Measurements from ENCODE around the gene SPTSSB. TPM values are rescaled to one million over a fixed set of nuclear protein-coding genes. Genes with fewer than 3 reads are reported as not detected.

Gene SPTSSB
- total and polyA plus RNA-seq, 2 donors (not counting 1 experiment from before 2014, with no cell fraction given): not detected

DNA sequence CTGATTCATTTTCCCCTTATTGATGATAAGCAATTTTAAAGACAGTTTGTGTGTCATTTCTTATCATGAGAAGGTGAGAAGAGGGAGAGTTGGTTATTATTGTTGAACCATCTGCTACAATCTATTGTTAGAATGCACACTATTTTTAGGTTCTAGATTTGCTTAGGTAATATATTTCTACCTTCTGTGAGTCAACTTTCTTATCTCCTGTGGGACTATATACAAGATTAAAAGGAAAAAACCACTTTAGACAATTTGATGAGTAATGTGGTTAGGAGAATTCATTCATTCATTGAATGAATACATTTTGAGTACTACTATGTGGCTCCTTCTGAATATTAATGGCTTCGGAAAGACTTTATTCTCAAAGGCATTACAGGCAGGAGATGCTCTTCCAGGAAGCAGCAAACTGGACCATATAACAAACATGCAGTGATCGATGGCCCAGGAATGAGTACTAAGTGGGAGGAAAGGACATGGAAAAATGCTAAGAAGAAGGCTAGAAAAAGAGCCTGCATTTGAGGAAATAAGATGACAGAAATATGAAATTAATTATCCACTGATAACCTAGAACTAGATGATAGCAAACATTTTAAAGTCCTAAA, 22.4 kb downstream of the SPTSSB start:
- no peaks in the 10 kb centered on the region for H3K9me3 ChIP-seq (ENCODE audit: control extremely low read depth in 1 of 3, control insufficient read depth in 2 of 3, insufficient read depth in 1 of 3, low read length in 2 of 3)
- no CpG with 5 or more reads among the region's 2 CpGs for WGBS (ENCODE audit: insufficient coverage)
- intact Hi-C loops (cut with micrococcal nuclease): no loop called here
- ATAC-seq (ENCODE audit: low read depth): no peak
- H3K9me3 Mint-ChIP-seq (ENCODE audit: insufficient read depth): no peaks in the 10 kb centered on the region
- H2AFZ ChIP-seq (ENCODE audit: insufficient read depth, low read depth, low read length, poor library complexity, severe bottlenecking): no peak overlapping the region
- TF ChIP-seq EZH2 (IDR thresholded peaks at IDR 0.05; ENCODE audit: borderline replicate concordance, insufficient read depth, low read depth, low read length, poor library complexity, severe bottlenecking): no peak
- TF ChIP-seq, protein P1, sequence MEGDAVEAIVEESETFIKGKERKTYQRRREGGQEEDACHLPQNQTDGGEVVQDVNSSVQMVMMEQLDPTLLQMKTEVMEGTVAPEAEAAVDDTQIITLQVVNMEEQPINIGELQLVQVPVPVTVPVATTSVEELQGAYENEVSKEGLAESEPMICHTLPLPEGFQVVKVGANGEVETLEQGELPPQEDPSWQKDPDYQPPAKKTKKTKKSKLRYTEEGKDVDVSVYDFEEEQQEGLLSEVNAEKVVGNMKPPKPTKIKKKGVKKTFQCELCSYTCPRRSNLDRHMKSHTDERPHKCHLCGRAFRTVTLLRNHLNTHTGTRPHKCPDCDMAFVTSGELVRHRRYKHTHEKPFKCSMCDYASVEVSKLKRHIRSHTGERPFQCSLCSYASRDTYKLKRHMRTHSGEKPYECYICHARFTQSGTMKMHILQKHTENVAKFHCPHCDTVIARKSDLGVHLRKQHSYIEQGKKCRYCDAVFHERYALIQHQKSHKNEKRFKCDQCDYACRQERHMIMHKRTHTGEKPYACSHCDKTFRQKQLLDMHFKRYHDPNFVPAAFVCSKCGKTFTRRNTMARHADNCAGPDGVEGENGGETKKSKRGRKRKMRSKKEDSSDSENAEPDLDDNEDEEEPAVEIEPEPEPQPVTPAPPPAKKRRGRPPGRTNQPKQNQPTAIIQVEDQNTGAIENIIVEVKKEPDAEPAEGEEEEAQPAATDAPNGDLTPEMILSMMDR (IDR thresholded peaks at IDR 0.05): no peak
- no peak overlapping the region for H3K27ac Mint-ChIP-seq
- CTCF ChIA-PET: no interaction called here
- H3K9ac ChIP-seq (ENCODE audit: low read length): no peak overlapping the region
- DNase-seq: no peak
- H3K4me3 Mint-ChIP-seq: no peak overlapping the region
- no peaks in the 10 kb centered on the region for H3K4me1 ChIP-seq (ENCODE audit: control insufficient read depth in 2 of 2, insufficient read depth in 2 of 2, low read length in 2 of 2)
- H3K4me2 ChIP-seq (replicated peaks; ENCODE audit: low read depth, low read length, poor library complexity, severe bottlenecking): no peak overlapping the region
- POLR2A ChIA-PET: no interaction called here
- H3K27ac ChIP-seq (ENCODE audit: low read length in 2 of 2): no peak overlapping the region
- H4K20me1 ChIP-seq (ENCODE audit: control insufficient read depth, insufficient read depth, low read length, poor library complexity, severe bottlenecking): no peaks in the 10 kb centered on the region
- H3K4me3 ChIP-seq (ENCODE audit: control extremely low read depth in 1 of 5, extremely low read depth in 1 of 5, insufficient read depth in 1 of 5, low read depth in 2 of 5, low read length in 4 of 5): no peak overlapping the region
- no peaks in the 10 kb centered on the region for H3K36me3 ChIP-seq (replicated peaks in 1 of 2; ENCODE audit: control extremely low read depth in 1 of 2, control insufficient read depth in 1 of 2, extremely low read depth in 1 of 2, insufficient read depth in 2 of 2, low read length in 1 of 2)
- H3K4me1 Mint-ChIP-seq: no peaks in the 10 kb centered on the region
- H3K27me3 ChIP-seq (replicated peaks in 1 of 4; ENCODE audit: control extremely low read depth in 1 of 4, control insufficient read depth in 3 of 4, insufficient read depth in 4 of 4, low read length in 3 of 4): peaks cover 0 to 9% (median 1%) of the 10 kb centered on the region in 4 experiments
- H3K79me2 ChIP-seq (ENCODE audit: control insufficient read depth, insufficient read depth, low read length): no peaks in the 10 kb centered on the region
- peaks cover 18% of the 10 kb centered on the region for H3K27me3 Mint-ChIP-seq

DNA sequence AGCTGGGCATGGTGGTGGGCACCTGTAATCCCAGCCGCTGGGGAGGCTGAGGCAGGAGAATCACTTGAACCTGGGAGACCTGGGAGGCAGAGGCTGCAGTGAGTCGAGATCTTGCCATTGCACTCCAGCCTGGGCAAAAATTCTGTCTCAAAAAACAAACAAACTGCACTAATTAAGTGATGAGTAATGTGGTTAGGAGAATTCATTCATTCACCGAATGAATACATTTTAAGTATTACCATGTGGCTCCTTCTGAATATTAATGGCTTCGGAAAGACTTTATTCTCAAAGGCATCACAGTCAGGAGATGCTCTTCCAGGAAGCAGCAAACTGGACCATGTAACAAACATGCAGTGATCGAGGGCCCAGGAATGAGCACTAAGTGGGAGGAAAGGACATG, 23.6 kb downstream of the SPTSSB start:
- H3K4me3 Mint-ChIP-seq: no peak overlapping the region
- no peaks in the 10 kb centered on the region for H3K4me1 ChIP-seq (ENCODE audit: control insufficient read depth in 2 of 2, insufficient read depth in 2 of 2, low read length in 2 of 2)
- TF ChIP-seq, protein P1 (IDR thresholded peaks at IDR 0.05): no peak
- TF ChIP-seq EZH2 (IDR thresholded peaks at IDR 0.05; ENCODE audit: borderline replicate concordance, insufficient read depth, low read depth, low read length, poor library complexity, severe bottlenecking): no peak
- peaks cover 17% of the 10 kb centered on the region for H3K27me3 Mint-ChIP-seq
- H3K4me2 ChIP-seq (replicated peaks; ENCODE audit: low read depth, low read length, poor library complexity, severe bottlenecking): no peak overlapping the region
- no peaks in the 10 kb centered on the region for H3K9me3 ChIP-seq (ENCODE audit: control extremely low read depth in 1 of 3, control insufficient read depth in 2 of 3, insufficient read depth in 1 of 3, low read length in 2 of 3)
- H3K4me3 ChIP-seq (ENCODE audit: control extremely low read depth in 1 of 5, extremely low read depth in 1 of 5, insufficient read depth in 1 of 5, low read depth in 2 of 5, low read length in 4 of 5): no peak overlapping the region
- no peaks in the 10 kb centered on the region for H3K4me1 Mint-ChIP-seq
- ATAC-seq (ENCODE audit: low read depth): no peak
- H3K27ac ChIP-seq (ENCODE audit: low read length in 2 of 2): no peak overlapping the region
- WGBS (ENCODE audit: insufficient coverage): 100% methylated on average over 2 of the region's 5 CpGs
- no peak overlapping the region for H2AFZ ChIP-seq (ENCODE audit: insufficient read depth, low read depth, low read length, poor library complexity, severe bottlenecking)
- intact Hi-C loops (cut with micrococcal nuclease): no loop called here
- H3K27me3 ChIP-seq (replicated peaks in 1 of 4; ENCODE audit: control extremely low read depth in 1 of 4, control insufficient read depth in 3 of 4, insufficient read depth in 4 of 4, low read length in 3 of 4): peaks cover 0 to 9% (median 1%) of the 10 kb centered on the region in 4 experiments
- H3K9me3 Mint-ChIP-seq (ENCODE audit: insufficient read depth): no peaks in the 10 kb centered on the region
- no peaks in the 10 kb centered on the region for H3K79me2 ChIP-seq (ENCODE audit: control insufficient read depth, insufficient read depth, low read length)
- no peak for DNase-seq
- no peaks in the 10 kb centered on the region for H3K36me3 ChIP-seq (replicated peaks in 1 of 2; ENCODE audit: control extremely low read depth in 1 of 2, control insufficient read depth in 1 of 2, extremely low read depth in 1 of 2, insufficient read depth in 2 of 2, low read length in 1 of 2)
- no peak overlapping the region for H3K27ac Mint-ChIP-seq
- no peak overlapping the region for H3K9ac ChIP-seq (ENCODE audit: low read length)
- no peaks in the 10 kb centered on the region for H4K20me1 ChIP-seq (ENCODE audit: control insufficient read depth, insufficient read depth, low read length, poor library complexity, severe bottlenecking)
- CTCF ChIA-PET: no interaction called here
- POLR2A ChIA-PET: no interaction called here
